MM.1S (cell line): Measurements from ENCODE around the gene MCF2L2.

Source experiments
- EZH2 ChIP-seq: fragments of 300-600 bp; sonication (generic); optimal IDR thresholded peaks from 2 replicates; pipeline ENCODE3; 2017; ENCODE audit warnings: low read depth, mild to moderate bottlenecking, antibody characterized with exemption, low read length, mixed read lengths
- TF ChIP-seq, protein P1 (sequence below): fragments of 300-600 bp; sonication (generic); IDR thresholded peaks from 2 replicates; pipeline ENCODE4 v1.5.1; 2016; ENCODE audit warnings: antibody characterized with exemption, low read length, mixed read lengths

DNA sequence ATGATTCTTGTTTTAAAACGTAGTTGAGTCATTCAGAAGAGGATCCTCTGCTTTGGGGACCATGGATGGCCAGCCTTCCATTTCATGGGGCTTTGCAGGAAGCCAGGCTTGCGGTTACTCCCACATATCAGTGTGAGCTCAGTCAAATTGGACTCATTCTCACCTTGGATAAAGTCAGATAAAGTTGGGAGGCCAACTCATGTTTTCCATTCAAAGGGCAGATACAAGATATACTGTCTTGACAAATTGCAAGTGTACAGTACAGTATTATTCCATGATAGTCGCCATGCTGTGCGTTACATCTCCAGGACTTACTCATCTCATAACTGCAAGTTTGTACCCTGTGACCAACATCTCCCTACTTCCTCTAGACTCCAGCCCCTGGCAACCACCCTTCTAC lies 200.8 kb downstream of the MCF2L2 start:
- TF ChIP-seq, protein P1, sequence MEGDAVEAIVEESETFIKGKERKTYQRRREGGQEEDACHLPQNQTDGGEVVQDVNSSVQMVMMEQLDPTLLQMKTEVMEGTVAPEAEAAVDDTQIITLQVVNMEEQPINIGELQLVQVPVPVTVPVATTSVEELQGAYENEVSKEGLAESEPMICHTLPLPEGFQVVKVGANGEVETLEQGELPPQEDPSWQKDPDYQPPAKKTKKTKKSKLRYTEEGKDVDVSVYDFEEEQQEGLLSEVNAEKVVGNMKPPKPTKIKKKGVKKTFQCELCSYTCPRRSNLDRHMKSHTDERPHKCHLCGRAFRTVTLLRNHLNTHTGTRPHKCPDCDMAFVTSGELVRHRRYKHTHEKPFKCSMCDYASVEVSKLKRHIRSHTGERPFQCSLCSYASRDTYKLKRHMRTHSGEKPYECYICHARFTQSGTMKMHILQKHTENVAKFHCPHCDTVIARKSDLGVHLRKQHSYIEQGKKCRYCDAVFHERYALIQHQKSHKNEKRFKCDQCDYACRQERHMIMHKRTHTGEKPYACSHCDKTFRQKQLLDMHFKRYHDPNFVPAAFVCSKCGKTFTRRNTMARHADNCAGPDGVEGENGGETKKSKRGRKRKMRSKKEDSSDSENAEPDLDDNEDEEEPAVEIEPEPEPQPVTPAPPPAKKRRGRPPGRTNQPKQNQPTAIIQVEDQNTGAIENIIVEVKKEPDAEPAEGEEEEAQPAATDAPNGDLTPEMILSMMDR: no peak
- TF ChIP-seq EZH2: no peak
